K562 (cell line): ENCODE measurements around the gene TRAF3. TPM values are rescaled to one million over a fixed set of nuclear protein-coding genes. Genes with fewer than 3 reads are reported as not detected.

Source experiments
- ATAC-seq: fragments of 200-7000 bp; cut with Tn5 transposase; 3 replicates; pipeline ENCODE4 v1.9.1; 2020; ENCODE audit warnings: moderate library complexity
- BruUV-seq: library from RNA; stranded (reverse); fragments of 400-500 nt; replicated peaks from 2 replicates; lab custom pipeline; 2021; lab: Mats Ljungman, UMichigan
- CTCF ChIA-PET: fragments of 300-600 bp; formaldehyde crosslinking; extraction: SDS; loops from one replicate; lab custom pipeline; 2021; ENCODE audit warnings: low intra/inter-chr PET ratio; lab: Yijun Ruan, JAX
- POLR2A ChIA-PET: fragments of 300-600, 350-650 bp; sonication (Branson Sonifier 250); formaldehyde crosslinking; extraction: SDS; loops from one replicate; lab custom pipeline; 2021; ENCODE audit warnings: antibody characterized with exemption, inconsistent platforms; lab: Yijun Ruan, JAX
- DNase-seq, 4 experiments: peaks; one replicate each; pipeline versions ENCODE4 v3.0.0 to v3.0.0-alpha.2; 2011 to 2018; ENCODE audit warnings: low spot score in 3 of 4, mixed read lengths in 3 of 4; ENCODE audit errors: extremely low read depth in 1 of 4
- FAIRE-seq: peaks from 2 replicates; lab custom pipeline; 2011; peaks lifted over from hg19 to GRCh38; lab: Jason Lieb, UNC
- H2AFZ ChIP-seq: 2 replicates; pipeline ENCODE4 v1.6.0; 2011; ENCODE audit warnings: low read depth, low read length, control low read depth, inconsistent platforms
- H3K27ac ChIP-seq: fragments of 200-600 bp; 3 replicates; pipeline ENCODE4 v1.8.0; 2011; ENCODE audit warnings: low read depth, mild to moderate bottlenecking, control low read depth, inconsistent platforms, low read length, moderate library complexity, mixed read lengths; ENCODE audit errors: extremely low read depth
- H3K27me3 ChIP-seq, 2 experiments: fragments of 300-600 bp in 1 of 2; 2 replicates in 1 of 2; 3 replicates in 1 of 2; pipeline versions ENCODE4 v1.6.0 to v1.8.0; 2011; ENCODE audit warnings: inconsistent platforms in 2 of 2, low read length in 2 of 2, mild to moderate bottlenecking in 1 of 2, mixed read lengths in 1 of 2, moderate library complexity in 1 of 2; ENCODE audit not compliant: control insufficient read depth in 2 of 2, insufficient read depth in 2 of 2
- H3K36me3 ChIP-seq: fragments of 300-600 bp; 3 replicates; pipeline ENCODE4 v1.8.0; 2011; ENCODE audit warnings: mild to moderate bottlenecking, low read length, inconsistent platforms; ENCODE audit not compliant: control insufficient read depth, insufficient read depth
- H3K4me1 ChIP-seq, 2 experiments: fragments of 200-600 bp in 1 of 2; replicated peaks in 1 of 2; 2 replicates in 1 of 2; 3 replicates in 1 of 2; pipeline versions ENCODE4 v1.5.1 to v1.8.0; 2011; ENCODE audit warnings: inconsistent platforms in 2 of 2, low read length in 2 of 2, mild to moderate bottlenecking in 1 of 2, mixed read lengths in 1 of 2, moderate library complexity in 1 of 2; ENCODE audit not compliant: control insufficient read depth in 2 of 2, insufficient read depth in 2 of 2
- H3K4me2 ChIP-seq: 2 replicates; pipeline ENCODE4 v1.6.1; 2011; ENCODE audit warnings: low read length, control low read depth, inconsistent platforms, mixed read lengths; ENCODE audit not compliant: insufficient read depth
- H3K4me3 ChIP-seq: fragments of 200-600 bp; sonication (generic), shearing (Covaris generic); 2 replicates; pipeline ENCODE4 v1.5.1; 2016; ENCODE audit warnings: control low read depth, inconsistent platforms
- H3K79me2 ChIP-seq: fragments of 200-600 bp; 3 replicates; pipeline ENCODE4 v1.8.0; 2011; ENCODE audit warnings: low read length, inconsistent platforms; ENCODE audit not compliant: control insufficient read depth, insufficient read depth
- H3K9ac ChIP-seq, 2 experiments: 2 replicates each; pipeline versions ENCODE4 v1.6.0 to v1.6.1; 2011; ENCODE audit warnings: low read depth in 2 of 2, low read length in 2 of 2, control low read depth in 1 of 2, inconsistent platforms in 1 of 2, mild to moderate bottlenecking in 1 of 2, mixed read lengths in 1 of 2; ENCODE audit not compliant: insufficient read depth in 1 of 2
- H3K9me1 ChIP-seq: one replicate; pipeline ENCODE4 v1.6.0; 2011; ENCODE audit warnings: inconsistent platforms, mild to moderate bottlenecking, low read length, moderate library complexity; ENCODE audit not compliant: control insufficient read depth, insufficient read depth
- H3K9me3 ChIP-seq: replicated peaks from 2 replicates; pipeline ENCODE4 v1.5.1; 2011; ENCODE audit warnings: low read depth, low read length, inconsistent platforms; ENCODE audit not compliant: control insufficient read depth, insufficient read depth
- H4K20me1 ChIP-seq: replicated peaks from 2 replicates; pipeline ENCODE4 v1.6.1; 2011; ENCODE audit warnings: low read length, inconsistent platforms, mixed read lengths; ENCODE audit not compliant: control insufficient read depth, insufficient read depth
- ARID3B ChIP-seq: fragments of 250-450 bp; sonication (Bioruptor Pico); IDR thresholded peaks from 2 replicates; pipeline ENCODE4 v1.4.0; 2020; ENCODE audit warnings: borderline replicate concordance
- CREB5 ChIP-seq: fragments of 250-450 bp; sonication (Bioruptor Pico); IDR thresholded peaks from 2 replicates; pipeline ENCODE4 v1.5.0; 2020; ENCODE audit warnings: mild to moderate bottlenecking
- DNMT1 ChIP-seq: fragments of 450-650 bp; IDR thresholded peaks from 2 replicates; pipeline ENCODE4 v1.6.1; 2016; ENCODE audit warnings: antibody characterized with exemption, mild to moderate bottlenecking
- E2F6 ChIP-seq, 2 experiments: IDR thresholded peaks; 2 replicates each; pipeline ENCODE4 v1.6.1; 2011; ENCODE audit warnings: borderline replicate concordance in 1 of 2, control low read depth in 1 of 2, low read depth in 1 of 2, low read length in 1 of 2, mild to moderate bottlenecking in 1 of 2, mixed read lengths in 1 of 2, moderate library complexity in 1 of 2; ENCODE audit not compliant: insufficient read depth in 1 of 2, insufficient read length in 1 of 2, poor library complexity in 1 of 2, severe bottlenecking in 1 of 2; ENCODE audit errors: extremely low read depth in 1 of 2
- EP400 ChIP-seq: fragments of 450-650 bp; IDR thresholded peaks from 2 replicates; pipeline ENCODE4 v1.6.1; 2017; ENCODE audit warnings: antibody characterized with exemption, mild to moderate bottlenecking, moderate library complexity
- LEF1 ChIP-seq: fragments of 450-650 bp; IDR thresholded peaks from 2 replicates; pipeline ENCODE4 v1.6.1; 2016; ENCODE audit warnings: mild to moderate bottlenecking
- MITF ChIP-seq: IDR thresholded peaks from 2 replicates; pipeline ENCODE4 v1.6.1; 2014; ENCODE audit warnings: antibody characterized with exemption
- POLR2AphosphoS2 ChIP-seq: IDR thresholded peaks from 2 replicates; pipeline ENCODE4 v1.6.1; 2012; ENCODE audit warnings: low read length, improper control_type of control experiment
- POLR2H ChIP-seq: IDR thresholded peaks from 2 replicates; pipeline ENCODE4 v1.6.1; 2016; ENCODE audit warnings: missing genetic modification characterization, low read depth, mild to moderate bottlenecking, control low read depth, missing compliant biosample characterization, moderate library complexity
- TEAD1 ChIP-seq, 2 experiments: fragments of 450-650 bp in 1 of 2; sonication (generic) in 1 of 2; formaldehyde crosslinking; IDR thresholded peaks; 2 replicates each; pipeline versions ENCODE4 v1.4.0 to v1.8.0; 2020 to 2022; ENCODE audit warnings: mild to moderate bottlenecking in 2 of 2, missing genetic modification reagents in 1 of 2
- ZNF253 ChIP-seq: fragments of 250-450 bp; sonication (Bioruptor Pico); conservative IDR thresholded peaks from 2 replicates; pipeline ENCODE4 v1.6.1; 2021; ENCODE audit warnings: mild to moderate bottlenecking
- ZNF316 ChIP-seq: fragments of 450-650 bp; IDR thresholded peaks from 2 replicates; pipeline ENCODE4 v1.6.1; 2016
- ZNF77 ChIP-seq: fragments of 250-450 bp; sonication (Bioruptor Pico); IDR thresholded peaks from 2 replicates; pipeline ENCODE4 v1.5.0; 2020
- WGBS: fragments of 100-300 bp; shearing (Covaris generic); methylation state at CpG from one replicate; pipeline ENCODE4 v1.1.6; 2016; ENCODE audit warnings: low coverage, mixed read lengths; ENCODE audit not compliant: insufficient coverage; ENCODE audit errors: missing lambda C conversion rate; 5-methylcytosine and 5-hydroxymethylcytosine counted together
- in situ Hi-C: fragments of 300-500 bp; cut with MboI; formaldehyde crosslinking; loops from 4 replicates; pipeline ENCODE4 v1.15.0; 2018; ENCODE audit warnings: inconsistent platforms, mixed read lengths
- intact Hi-C: fragments of 100-400 bp; cut with micrococcal nuclease; formaldehyde crosslinking; loops from 2 replicates; pipeline ENCODE4 v1.14.2; 2022
- polyA plus RNA-seq, 8 experiments: library from polyadenylated mRNA; depleted of rRNA in 4 of 8; stranded (reverse) in 5 of 8; unstranded in 3 of 8; fragments of >200 nt; fragmentation: Nextera tagmentation in 2 of 8; fragmentation: Illumina TruSeq in 1 of 8; extraction: Ambion mirVana in 2 of 8; extraction: Trizol in 1 of 8; gene quantifications; 2 replicates each; pipeline versions ENCODE4 v1.2.1 to v1.2.3, GENCODE V29; 2011 to 2014; ENCODE audit warnings: inconsistent platforms in 1 of 8, missing spikeins in 1 of 8
- total RNA-seq, 7 experiments: library from RNA; depleted of rRNA in 6 of 7; stranded (reverse); fragments of >200 nt in 6 of 7; fragmentation: Illumina TruSeq in 2 of 7; extraction: Trizol in 2 of 7; gene quantifications; 2 replicates each; pipeline versions ENCODE4 v1.2.1 to v1.2.3, GENCODE V29; 2011 to 2021; ENCODE audit warnings: low replicate concordance in 1 of 7

Gene TRAF3
- total and polyA plus RNA-seq, 9 of the 15 experiments (the other 6 are each of a cell fraction or from before 2014, with no cell fraction given), result 0.52 to 21.3 (median 9.9) TPM

GRCh38 chr14:102804858-102805257 is 27.6 kb downstream of the TRAF3 start:
- in situ Hi-C loops, result no loop called here
- FAIRE-seq (no peak), ATAC-seq (no peak), DNase-seq (no peak)
- Histone ChIP-seq H3K27ac (no peak overlapping the region), H3K36me3 (no peaks in the 10 kb centered on the region; the same call in 2 of the 3 replicates), H3K4me2 (no peak overlapping the region), H3K79me2 (peaks cover 18% of the 10 kb centered on the region; the same call in 2 of the 3 replicates), H3K9me3 (no peaks in the 10 kb centered on the region), H3K4me3 (no peak overlapping the region), H3K9ac (no peak overlapping the region), H3K4me1 (peaks cover 3 to 9% of the 10 kb centered on the region in 2 experiments; a peak in 2 of 5 replicates), H3K27me3 (no peaks in the 10 kb centered on the region), H2AFZ (no peak overlapping the region), H3K9me1 (no peaks in the 10 kb centered on the region), H4K20me1 (no peaks in the 10 kb centered on the region)
- ChIA-PET POLR2A (no interaction called here), CTCF (no interaction called here)
- BruUV-seq, result no TSS peak
- WGBS, result 56% methylated on average over 1 of the region's 1 CpG
- no peak for TF ChIP-seq POLR2H (tag)
- TF ChIP-seq ZNF253, result no peak
- TF ChIP-seq TEAD1 (CRISPR knock-in tag; IDR thresholded peaks at IDR 0.05), result no peak
- no peak for TF ChIP-seq DNMT1
- TF ChIP-seq CREB5, result no peak
- no peak for TF ChIP-seq MITF
- no peak for TF ChIP-seq E2F6 (IDR thresholded peaks at IDR 0.05; ENCODE audit: borderline replicate concordance in 1 of 2, extremely low read depth in 1 of 2, insufficient read depth in 1 of 2, insufficient read length in 1 of 2, low read depth in 1 of 2, low read length in 1 of 2, poor library complexity in 1 of 2, severe bottlenecking in 1 of 2)
- TF ChIP-seq ZNF77 (CRISPR knock-in tag), result no peak
- TF ChIP-seq ZNF316, result no peak
- TF ChIP-seq EP400, result no peak
- TF ChIP-seq POLR2AphosphoS2, result no peak
- TF ChIP-seq ARID3B (CRISPR knock-in tag), result no peak
- TF ChIP-seq LEF1, result no peak
- intact Hi-C loops, result no loop called here
